Measurements from ENCODE around the gene RASL10B. TPM values are rescaled to one million over a fixed set of nuclear protein-coding genes. Genes with fewer than 3 reads are reported as not detected.

Gene RASL10B
- total RNA-seq, 4 donors from 2014 or later = 0.94 to 14.5 (median 3.5) TPM

- Histone ChIP-seq H3K4me1 (peaks cover 28 to 32% of the 10 kb centered on the region in 2 donors), H3K27ac (peak overlapping the region; percentile 79 to 96 (median 90)), H3K9me3 (no peaks in the 10 kb centered on the region), H3K4me3 (replicated peaks in 1 of 3) (no peak overlapping the region), H3K36me3 (no peaks in the 10 kb centered on the region), H3K27me3 (no peaks in the 10 kb centered on the region)
- WGBS, 2 donors = 40 to 51% methylated on average over 3 to 5 of the region's 5 CpGs
- DNase-seq = peak; percentile 85 to 89
- intact Hi-C loops (cut with DNase I) = no loop called here
- peak in 1 of 2 donors; percentile 43 for TF ChIP-seq POLR2A (IDR thresholded peaks at IDR 0.05)
- TF ChIP-seq CTCF (IDR thresholded peaks at IDR 0.05) = no peak
Measured at GRCh38 chr17:35774499-35774898, 43.1 kb downstream of the RASL10B start.

GRCh38 chr17:35775039-35775438, 43.6 kb downstream of the RASL10B start:
- H3K9me3 ChIP-seq = no peaks in the 10 kb centered on the region
- no peak overlapping the region for H3K4me3 ChIP-seq (replicated peaks in 1 of 3)
- no peaks in the 10 kb centered on the region for H3K36me3 ChIP-seq
- peak in 1 of 2 donors; percentile 33 for DNase-seq
- WGBS, 2 donors = 61 to 62% methylated on average over 5 of the region's 5 CpGs
- no peaks in the 10 kb centered on the region for H3K27me3 ChIP-seq
- intact Hi-C loops (cut with DNase I) = no loop called here
- peak overlapping the region; percentile 79 to 96 (median 90) for H3K27ac ChIP-seq
- TF ChIP-seq POLR2A (IDR thresholded peaks at IDR 0.05) (no peak), CTCF (IDR thresholded peaks at IDR 0.05) (no peak)
- peaks cover 28 to 32% of the 10 kb centered on the region in 2 donors for H3K4me1 ChIP-seq

GRCh38 chr17:35775583-35775982, 44.1 kb downstream of the RASL10B start:
- TF ChIP-seq POLR2A (IDR thresholded peaks at IDR 0.05) (no peak), CTCF (IDR thresholded peaks at IDR 0.05) (no peak)
- no peak overlapping the region for H3K4me3 ChIP-seq (replicated peaks in 1 of 3)
- H3K9me3 ChIP-seq = no peaks in the 10 kb centered on the region
- no peaks in the 10 kb centered on the region for H3K36me3 ChIP-seq
- H3K4me1 ChIP-seq = peaks cover 30 to 32% of the 10 kb centered on the region in 2 donors
- no peaks in the 10 kb centered on the region for H3K27me3 ChIP-seq
- no peak for DNase-seq
- H3K27ac ChIP-seq = peak overlapping the region; percentile 79 to 96 (median 90)
- intact Hi-C loops (cut with DNase I) = no loop called here
- 73 to 75% methylated on average over 6 of the region's 6 CpGs for WGBS, 2 donors

GRCh38 chr17:35778641-35779196, 47.3 kb downstream of the RASL10B start:
- 95 to 97% methylated on average over 16 of the region's 16 CpGs for WGBS, 2 donors
- Histone ChIP-seq H3K4me1 (peaks cover 48% of the 10 kb centered on the region in 2 donors), H3K27ac (peak overlapping the region in 1 of 3 donors; percentile 17), H3K36me3 (no peaks in the 10 kb centered on the region), H3K4me3 (replicated peaks in 1 of 3) (no peak overlapping the region), H3K9me3 (no peaks in the 10 kb centered on the region), H3K27me3 (no peaks in the 10 kb centered on the region)
- TF ChIP-seq CTCF (IDR thresholded peaks at IDR 0.05) (no peak), POLR2A (IDR thresholded peaks at IDR 0.05) (no peak)
- no peak for DNase-seq
- intact Hi-C loops (cut with DNase I) = no loop called here

- Histone ChIP-seq H3K9me3 (no peaks in the 10 kb centered on the region), H3K27ac (peak overlapping the region in 2 of 3 donors; percentile 41 to 58), H3K27me3 (no peaks in the 10 kb centered on the region), H3K4me1 (peaks cover 41 to 43% of the 10 kb centered on the region in 2 donors), H3K4me3 (replicated peaks in 1 of 3) (no peak overlapping the region), H3K36me3 (no peaks in the 10 kb centered on the region)
- TF ChIP-seq CTCF (IDR thresholded peaks at IDR 0.05) (no peak), POLR2A (IDR thresholded peaks at IDR 0.05) (no peak)
- WGBS, 2 donors = 73 to 84% methylated on average over 3 of the region's 3 CpGs
- intact Hi-C loops (cut with DNase I) = no loop called here
- DNase-seq = no peak
Measured at GRCh38 chr17:35780950-35781349, 49.5 kb downstream of the RASL10B start.

Data from thyroid gland (tissue), 4 donors.